ENCODE measurements around the gene GAN. TPM values are rescaled to one million over a fixed set of nuclear protein-coding genes. Genes with fewer than 3 reads are reported as not detected.

The GAN gene
- total and polyA plus RNA-seq, 10 of the 15 experiments (the other 5 are each of a cell fraction or from before 2014, with no cell fraction given), result 0.42 to 8.4 (median 2.5) TPM

GRCh38 chr16:81275064-81275532, 39.7 kb upstream of the GAN start:
- H2AFZ ChIP-seq (ENCODE audit: control insufficient read depth, low read depth, low read length), result no peak overlapping the region
- no peak overlapping the region for H3K9ac ChIP-seq (ENCODE audit: control insufficient read depth, insufficient read depth, low read length)
- in situ Hi-C loops (cut with MboI), result no loop called here
- no peak for ATAC-seq
- H3K79me2 ChIP-seq (ENCODE audit: control insufficient read depth, insufficient read depth, low read length), result no peaks in the 10 kb centered on the region
- SMC1A ChIA-PET (ENCODE audit: uncharacterized antibody, unreplicated experiment), result interaction anchor here (1.2 kb wide), 1 partner anchor 102 kb away, joined by 3 read pairs; no protein-coding TSS in a partner anchor
- no peak overlapping the region for H3K27ac ChIP-seq (ENCODE audit: control insufficient read depth, insufficient read depth)
- H3K4me3 ChIP-seq, result no peak overlapping the region
- FAIRE-seq, result no peak
- RAD21 ChIA-PET (ENCODE audit: unreplicated experiment), result no interaction called here
- no peaks in the 10 kb centered on the region for H4K20me1 ChIP-seq (ENCODE audit: control insufficient read depth, insufficient read depth)
- no peaks in the 10 kb centered on the region for H3K36me3 ChIP-seq (ENCODE audit: control insufficient read depth in 2 of 2, insufficient read depth in 2 of 2, low read length in 1 of 2)
- no peaks in the 10 kb centered on the region for H3K4me1 ChIP-seq (ENCODE audit: control insufficient read depth, insufficient read depth, low read length)
- H3K27me3 ChIP-seq (replicated peaks in 1 of 2; ENCODE audit: control insufficient read depth in 2 of 2, insufficient read depth in 2 of 2, low read length in 1 of 2), result peaks cover 0 to 2% of the 10 kb centered on the region in 2 experiments; a peak in 2 of 4 replicates
- DNase-seq (ENCODE audit: low read depth, low spot score), result no peak
- H3K4me2 ChIP-seq (ENCODE audit: control insufficient read depth, insufficient read depth), result no peak overlapping the region
- no TSS peak for BruUV-seq (replicated peaks)
- H3K9me3 ChIP-seq (replicated peaks; ENCODE audit: control insufficient read depth, insufficient read depth, low read length), result no peaks in the 10 kb centered on the region
- POLR2A ChIA-PET, result no interaction called here
- WGBS (ENCODE audit: insufficient coverage, insufficient replicate concordance, low lambda C conversion rate, missing lambda C conversion rate), result 45% methylated on average over 9 of the region's 9 CpGs
- CTCF ChIA-PET, result no interaction called here
- intact Hi-C loops (cut with micrococcal nuclease; ENCODE audit: unreplicated experiment), result no loop called here
- TF ChIP-seq ZNF217 (IDR thresholded peaks at IDR 0.05) (no peak), SKIL (IDR thresholded peaks at IDR 0.05; ENCODE audit: low read depth, poor library complexity, severe bottlenecking) (no peak), MYC (IDR thresholded peaks at IDR 0.05; ENCODE audit: insufficient read depth, insufficient read length, insufficient replicate concordance, low read length, severe bottlenecking) (no peak), PRDM15 (CRISPR knock-in tag; IDR thresholded peaks at IDR 0.05) (no peak), SMARCA5 (IDR thresholded peaks at IDR 0.05) (no peak), SIX5 (IDR thresholded peaks at IDR 0.05; ENCODE audit: low read depth, low read length, severe bottlenecking) (no peak), MTA2 (IDR thresholded peaks at IDR 0.05; ENCODE audit: low read depth) (no peak), IKZF2 (IDR thresholded peaks at IDR 0.05) (no peak), SREBF2 (IDR thresholded peaks at IDR 0.05; ENCODE audit: low read length) (no peak), NFXL1 (IDR thresholded peaks at IDR 0.05; ENCODE audit: borderline replicate concordance) (no peak), RFX5 (IDR thresholded peaks at IDR 0.05; ENCODE audit: low read depth, low read length) (no peak), ATF2 (IDR thresholded peaks at IDR 0.05; ENCODE audit: low read length) (no peak), HDAC2 (IDR thresholded peaks at IDR 0.05) (no peak), GABPA (IDR thresholded peaks at IDR 0.05; ENCODE audit: low read depth) (no peak), CREB1 (IDR thresholded peaks at IDR 0.05; ENCODE audit: low read depth) (no peak)
- TF ChIP-seq, protein P1, sequence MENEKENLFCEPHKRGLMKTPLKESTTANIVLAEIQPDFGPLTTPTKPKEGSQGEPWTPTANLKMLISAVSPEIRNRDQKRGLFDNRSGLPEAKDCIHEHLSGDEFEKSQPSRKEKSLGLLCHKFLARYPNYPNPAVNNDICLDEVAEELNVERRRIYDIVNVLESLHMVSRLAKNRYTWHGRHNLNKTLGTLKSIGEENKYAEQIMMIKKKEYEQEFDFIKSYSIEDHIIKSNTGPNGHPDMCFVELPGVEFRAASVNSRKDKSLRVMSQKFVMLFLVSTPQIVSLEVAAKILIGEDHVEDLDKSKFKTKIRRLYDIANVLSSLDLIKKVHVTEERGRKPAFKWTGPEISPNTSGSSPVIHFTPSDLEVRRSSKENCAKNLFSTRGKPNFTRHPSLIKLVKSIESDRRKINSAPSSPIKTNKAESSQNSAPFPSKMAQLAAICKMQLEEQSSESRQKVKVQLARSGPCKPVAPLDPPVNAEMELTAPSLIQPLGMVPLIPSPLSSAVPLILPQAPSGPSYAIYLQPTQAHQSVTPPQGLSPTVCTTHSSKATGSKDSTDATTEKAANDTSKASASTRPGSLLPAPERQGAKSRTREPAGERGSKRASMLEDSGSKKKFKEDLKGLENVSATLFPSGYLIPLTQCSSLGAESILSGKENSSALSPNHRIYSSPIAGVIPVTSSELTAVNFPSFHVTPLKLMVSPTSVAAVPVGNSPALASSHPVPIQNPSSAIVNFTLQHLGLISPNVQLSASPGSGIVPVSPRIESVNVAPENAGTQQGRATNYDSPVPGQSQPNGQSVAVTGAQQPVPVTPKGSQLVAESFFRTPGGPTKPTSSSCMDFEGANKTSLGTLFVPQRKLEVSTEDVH (IDR thresholded peaks at IDR 0.05; ENCODE audit: low read depth, partially characterized antibody), result no peak
